GM12878 (cell line): ENCODE data around the gene CA10. TPM values are rescaled to one million over a fixed set of nuclear protein-coding genes. Genes with fewer than 3 reads are reported as not detected.

Experiments used
- ATAC-seq: fragments of 200-7000 bp; cut with Tn5 transposase; 3 replicates; pipeline ENCODE4 v1.9.1; 2020; ENCODE audit warnings: mild to moderate bottlenecking, moderate library complexity
- BruUV-seq: library from RNA; stranded (reverse); fragments of 400-500 nt; replicated peaks from 2 replicates; lab custom pipeline; 2021; lab: Mats Ljungman, UMichigan
- CTCF ChIA-PET: fragments of 300-600 bp; sonication (Branson Sonifier 250); formaldehyde crosslinking; extraction: SDS; loops from one replicate; lab custom pipeline; 2021; ENCODE audit warnings: inconsistent platforms; lab: Yijun Ruan, JAX
- POLR2A ChIA-PET: fragments of 350-600 bp; formaldehyde crosslinking; extraction: SDS; loops from one replicate; lab custom pipeline; 2021; ENCODE audit warnings: inconsistent platforms; lab: Charles Lee
- RAD21 ChIA-PET: fragments of 300-600 bp; sonication (Branson Sonifier 250); formaldehyde crosslinking; loops from one replicate; lab custom pipeline; 2023; ENCODE audit warnings: antibody characterized with exemption; ENCODE audit not compliant: unreplicated experiment; lab: Charles Lee
- SMC1A ChIA-PET: fragments of 300-600 bp; sonication (Branson Sonifier 250); formaldehyde crosslinking; loops from one replicate; lab custom pipeline; 2023; ENCODE audit not compliant: unreplicated experiment, uncharacterized antibody; lab: Charles Lee
- DNase-seq: peaks from one replicate; pipeline ENCODE4 v3.0.0-alpha.2; 2011; ENCODE audit warnings: low read depth, low spot score
- FAIRE-seq: peaks from 3 replicates; lab custom pipeline; 2011; peaks lifted over from hg19 to GRCh38; lab: Jason Lieb, UNC
- H2AFZ ChIP-seq: 2 replicates; pipeline ENCODE4 v1.6.0; 2011; ENCODE audit warnings: low read depth, low read length, control low read depth; ENCODE audit not compliant: control insufficient read depth
- H3K27ac ChIP-seq: 2 replicates; pipeline ENCODE4 v1.5.1; 2011; ENCODE audit warnings: control low read depth; ENCODE audit not compliant: control insufficient read depth, insufficient read depth
- H3K27me3 ChIP-seq, 2 experiments: replicated peaks in 1 of 2; 2 replicates each; pipeline versions ENCODE4 v1.6.0 to v1.6.1; 2011; ENCODE audit warnings: low read length in 1 of 2; ENCODE audit not compliant: control insufficient read depth in 2 of 2, insufficient read depth in 2 of 2
- H3K36me3 ChIP-seq, 2 experiments: 2 replicates each; pipeline ENCODE4 v1.5.1; 2011; ENCODE audit warnings: low read length in 1 of 2; ENCODE audit not compliant: control insufficient read depth in 2 of 2, insufficient read depth in 2 of 2
- H3K4me1 ChIP-seq: 2 replicates; pipeline ENCODE4 v1.6.1; 2011; ENCODE audit warnings: mild to moderate bottlenecking, low read length, moderate library complexity, mixed read lengths; ENCODE audit not compliant: control insufficient read depth, insufficient read depth
- H3K4me2 ChIP-seq: 2 replicates; pipeline ENCODE4 v1.6.0; 2011; ENCODE audit warnings: control low read depth; ENCODE audit not compliant: control insufficient read depth, insufficient read depth
- H3K4me3 ChIP-seq: fragments of 200-600 bp; sonication (generic); 2 replicates; pipeline ENCODE4 v1.5.1; 2016
- H3K79me2 ChIP-seq: 2 replicates; pipeline ENCODE4 v1.6.0; 2011; ENCODE audit warnings: low read length; ENCODE audit not compliant: control insufficient read depth, insufficient read depth
- H3K9ac ChIP-seq: 2 replicates; pipeline ENCODE4 v1.8.0; 2011; ENCODE audit warnings: low read length, control low read depth, mixed read lengths; ENCODE audit not compliant: control insufficient read depth, insufficient read depth
- H3K9me3 ChIP-seq: replicated peaks from 3 replicates; pipeline ENCODE4 v1.5.1; 2011; ENCODE audit warnings: mild to moderate bottlenecking, low read length; ENCODE audit not compliant: control insufficient read depth, insufficient read depth
- H4K20me1 ChIP-seq: 2 replicates; pipeline ENCODE4 v1.6.0; 2011; ENCODE audit not compliant: control insufficient read depth, insufficient read depth
- BRCA1 ChIP-seq: IDR thresholded peaks from 2 replicates; pipeline ENCODE4 v1.6.1; 2011; ENCODE audit warnings: low read depth, low read length, improper control_type of control experiment
- CEBPB ChIP-seq, 2 experiments: fragments of 150-350 bp in 1 of 2; IDR thresholded peaks; 2 replicates each; pipeline ENCODE4 v1.6.1; 2012 to 2014; ENCODE audit warnings: low read depth in 2 of 2, low read length in 2 of 2, borderline replicate concordance in 1 of 2, inconsistent platforms in 1 of 2
- FOXM1 ChIP-seq: IDR thresholded peaks from 2 replicates; pipeline ENCODE4 v1.6.1; 2012; ENCODE audit warnings: low read depth, mild to moderate bottlenecking, inconsistent platforms, low read length, moderate library complexity
- HCFC1 ChIP-seq: fragments of 150-350 bp; IDR thresholded peaks from 2 replicates; pipeline ENCODE4 v1.6.1; 2014; ENCODE audit warnings: low read length
- MTA2 ChIP-seq: fragments of 450-650 bp; IDR thresholded peaks from 2 replicates; pipeline ENCODE4 v1.6.1; 2016; ENCODE audit warnings: low read depth, mild to moderate bottlenecking, moderate library complexity
- NBN ChIP-seq: fragments of 450-650 bp; IDR thresholded peaks from 2 replicates; pipeline ENCODE4 v1.6.1; 2016
- PKNOX1 ChIP-seq: fragments of 450-650 bp; IDR thresholded peaks from 2 replicates; pipeline ENCODE4 v1.6.1; 2016; ENCODE audit warnings: mild to moderate bottlenecking
- SPI1 ChIP-seq: IDR thresholded peaks from 2 replicates; pipeline ENCODE4 v1.6.1; 2011; ENCODE audit warnings: low read depth, mild to moderate bottlenecking, low read length, moderate library complexity, borderline replicate concordance; ENCODE audit not compliant: insufficient read depth
- WGBS: methylation state at CpG from one replicate; pipeline ENCODE4 v1.1.6; 2016; ENCODE audit warnings: low lambda C conversion rate; ENCODE audit not compliant: insufficient replicate concordance, insufficient coverage; ENCODE audit errors: missing lambda C conversion rate; 5-methylcytosine and 5-hydroxymethylcytosine counted together
- in situ Hi-C: fragments of 300-500 bp; cut with MboI; formaldehyde crosslinking; loops from 9 replicates; pipeline ENCODE4 v1.14.3; 2018; ENCODE audit warnings: mixed read lengths
- intact Hi-C: fragments of 100-400 bp; cut with micrococcal nuclease; formaldehyde crosslinking; loops from one replicate; pipeline ENCODE4 v1.14.2; 2022; ENCODE audit not compliant: unreplicated experiment
- polyA plus RNA-seq, 11 experiments: library from polyadenylated mRNA; depleted of rRNA in 4 of 11; unstranded in 6 of 11; stranded (reverse) in 5 of 11; fragments of >200 nt; fragmentation: Nextera tagmentation in 4 of 11; fragmentation: Illumina TruSeq in 1 of 11; extraction: Ambion mirVana in 4 of 11; extraction: Trizol in 1 of 11; gene quantifications; 1 replicate in 1 of 11; 2 replicates in 10 of 11; pipeline versions ENCODE4 v1.2.1 to v1.2.3, GENCODE V29; 2011 to 2016; ENCODE audit warnings: inconsistent platforms in 2 of 11, missing spikeins in 2 of 11, low read depth in 1 of 11
- total RNA-seq, 4 experiments: library from RNA; depleted of rRNA in 3 of 4; stranded (reverse); fragments of >200 nt in 3 of 4; fragmentation: Illumina TruSeq in 1 of 4; extraction: Trizol in 1 of 4; gene quantifications; 2 replicates each; pipeline versions ENCODE4 v1.2.1 to v1.2.3, GENCODE V29; 2013 to 2021
- TF ChIP-seq, protein P1 (sequence below): fragments of 450-650 bp; IDR thresholded peaks from 2 replicates; pipeline ENCODE4 v1.6.1; 2017; ENCODE audit warnings: low read depth, mild to moderate bottlenecking, moderate library complexity

The CA10 gene
- total and polyA plus RNA-seq, 10 of the 15 experiments (the other 5 are each of a cell fraction or from before 2014, with no cell fraction given), result not detected

- TF ChIP-seq PKNOX1, result no peak
Measured at GRCh38 chr17:51805765-51806164, 352.7 kb downstream of the CA10 start (continued).

GRCh38 chr17:51805185-51805584 lies 353.3 kb downstream of the CA10 start:
- no peak overlapping the region for H3K27ac ChIP-seq
- no peaks in the 10 kb centered on the region for H3K9me3 ChIP-seq
- no peak for FAIRE-seq
- H3K27me3 ChIP-seq, result no peaks in the 10 kb centered on the region
- in situ Hi-C loops (no loop called here), intact Hi-C loops (no loop called here)
- no peak for TF ChIP-seq FOXM1
- TF ChIP-seq HCFC1, result no peak
- TF ChIP-seq CEBPB (IDR thresholded peaks at IDR 0.05; ENCODE audit: borderline replicate concordance in 1 of 2, low read depth in 2 of 2, low read length in 2 of 2), result no peak
- no peak for TF ChIP-seq MTA2
- TF ChIP-seq BRCA1, result no peak
- no peak for TF ChIP-seq SPI1
- TF ChIP-seq, protein P1, sequence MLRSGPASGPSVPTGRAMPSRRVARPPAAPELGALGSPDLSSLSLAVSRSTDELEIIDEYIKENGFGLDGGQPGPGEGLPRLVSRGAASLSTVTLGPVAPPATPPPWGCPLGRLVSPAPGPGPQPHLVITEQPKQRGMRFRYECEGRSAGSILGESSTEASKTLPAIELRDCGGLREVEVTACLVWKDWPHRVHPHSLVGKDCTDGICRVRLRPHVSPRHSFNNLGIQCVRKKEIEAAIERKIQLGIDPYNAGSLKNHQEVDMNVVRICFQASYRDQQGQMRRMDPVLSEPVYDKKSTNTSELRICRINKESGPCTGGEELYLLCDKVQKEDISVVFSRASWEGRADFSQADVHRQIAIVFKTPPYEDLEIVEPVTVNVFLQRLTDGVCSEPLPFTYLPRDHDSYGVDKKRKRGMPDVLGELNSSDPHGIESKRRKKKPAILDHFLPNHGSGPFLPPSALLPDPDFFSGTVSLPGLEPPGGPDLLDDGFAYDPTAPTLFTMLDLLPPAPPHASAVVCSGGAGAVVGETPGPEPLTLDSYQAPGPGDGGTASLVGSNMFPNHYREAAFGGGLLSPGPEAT, result no peak
- TF ChIP-seq NBN, result no peak
- no peaks in the 10 kb centered on the region for H4K20me1 ChIP-seq
- H3K4me3 ChIP-seq, result no peak overlapping the region
- H3K4me1 ChIP-seq, result no peaks in the 10 kb centered on the region
- POLR2A ChIA-PET, result no interaction called here
- DNase-seq, result no peak
- no peak overlapping the region for H3K9ac ChIP-seq
- no peak for ATAC-seq
- RAD21 ChIA-PET, result no interaction called here
- H3K4me2 ChIP-seq, result no peak overlapping the region
- no TSS peak for BruUV-seq
- no peak overlapping the region for H2AFZ ChIP-seq
- H3K36me3 ChIP-seq, result no peaks in the 10 kb centered on the region
- SMC1A ChIA-PET, result no interaction called here
- 3% methylated on average over 2 of the region's 2 CpGs for WGBS
- no peaks in the 10 kb centered on the region for H3K79me2 ChIP-seq
- CTCF ChIA-PET, result no interaction called here
